RWPE1 (cell line): Measurements from ENCODE around the gene BCL2A1.
A peak's percentile ranks its signal among the peaks of the same experiment; 100 is the strongest.
"Not testable (repeated sequence)": the region's sequence is repeated elsewhere in the genome, so short reads cannot be mapped to it uniquely, and the experiment has no call there.

Experiments used
- CTCF ChIA-PET: fragments of 350-600 bp; sonication (Branson Sonifier 250); formaldehyde crosslinking; extraction: SDS; loops from one replicate; lab custom pipeline; 2021; lab: Yijun Ruan, JAX
- POLR2A ChIA-PET: fragments of 400-600 bp; formaldehyde crosslinking; extraction: SDS; loops from one replicate; lab custom pipeline; 2020; ENCODE audit warnings: antibody characterized with exemption; ENCODE audit not compliant: low non-redundant PET; lab: Yijun Ruan, JAX
- DNase-seq: peaks from one replicate; pipeline ENCODE4 v3.0.0; 2012; ENCODE audit warnings: low spot score
- H3K27ac ChIP-seq: fragments of 450-650 bp; 2 replicates; pipeline ENCODE4 v1.5.1; 2017
- TF ChIP-seq, protein P1 (sequence below): fragments of 450-650 bp; conservative IDR thresholded peaks from 2 replicates; pipeline ENCODE4 v1.5.1; 2017; ENCODE audit warnings: low read depth, mild to moderate bottlenecking

BCL2A1 gene

DNA sequence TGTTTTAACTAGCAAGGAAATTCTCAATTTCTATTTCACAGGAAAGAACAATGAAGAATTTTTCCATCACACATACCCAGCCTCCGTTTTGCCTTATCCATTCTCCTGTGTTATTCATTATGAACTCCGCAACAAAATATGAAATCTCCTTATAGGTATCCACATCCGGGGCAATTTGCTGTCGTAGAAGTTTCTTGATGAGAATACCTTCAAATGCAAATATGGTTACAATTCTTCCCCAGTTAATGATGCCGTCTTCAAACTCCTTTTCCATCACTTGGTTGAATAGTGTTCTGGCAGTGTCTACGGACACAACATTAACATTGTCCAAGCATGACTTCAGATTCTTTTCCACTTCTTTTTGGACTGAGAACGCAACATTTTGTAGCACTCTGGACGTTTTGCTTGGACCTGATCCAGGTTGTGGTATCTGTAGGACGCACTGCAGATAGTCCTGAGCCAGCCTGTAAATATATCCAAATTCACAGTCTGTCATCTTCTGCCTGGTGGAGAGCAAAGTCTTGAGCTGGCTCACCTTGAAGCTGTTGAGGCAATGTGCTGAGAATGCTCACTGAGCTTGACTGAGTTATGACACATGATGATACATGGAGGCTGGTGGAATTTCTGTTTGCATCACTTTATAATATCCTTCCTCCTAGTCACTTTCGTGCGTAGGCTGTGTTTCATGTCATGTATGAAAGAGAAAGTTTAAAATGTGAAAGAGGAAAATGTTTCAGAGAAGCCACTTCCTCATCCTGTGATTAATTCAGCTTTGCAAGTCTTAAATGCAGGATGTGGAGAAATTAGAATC is at the start of gene BCL2A1:
BCL2A1 (minus strand) TSS at position 573 of the 811 bp plus-strand sequence; CDS start at position 496, 77 bp downstream.
- TF ChIP-seq, protein P1, sequence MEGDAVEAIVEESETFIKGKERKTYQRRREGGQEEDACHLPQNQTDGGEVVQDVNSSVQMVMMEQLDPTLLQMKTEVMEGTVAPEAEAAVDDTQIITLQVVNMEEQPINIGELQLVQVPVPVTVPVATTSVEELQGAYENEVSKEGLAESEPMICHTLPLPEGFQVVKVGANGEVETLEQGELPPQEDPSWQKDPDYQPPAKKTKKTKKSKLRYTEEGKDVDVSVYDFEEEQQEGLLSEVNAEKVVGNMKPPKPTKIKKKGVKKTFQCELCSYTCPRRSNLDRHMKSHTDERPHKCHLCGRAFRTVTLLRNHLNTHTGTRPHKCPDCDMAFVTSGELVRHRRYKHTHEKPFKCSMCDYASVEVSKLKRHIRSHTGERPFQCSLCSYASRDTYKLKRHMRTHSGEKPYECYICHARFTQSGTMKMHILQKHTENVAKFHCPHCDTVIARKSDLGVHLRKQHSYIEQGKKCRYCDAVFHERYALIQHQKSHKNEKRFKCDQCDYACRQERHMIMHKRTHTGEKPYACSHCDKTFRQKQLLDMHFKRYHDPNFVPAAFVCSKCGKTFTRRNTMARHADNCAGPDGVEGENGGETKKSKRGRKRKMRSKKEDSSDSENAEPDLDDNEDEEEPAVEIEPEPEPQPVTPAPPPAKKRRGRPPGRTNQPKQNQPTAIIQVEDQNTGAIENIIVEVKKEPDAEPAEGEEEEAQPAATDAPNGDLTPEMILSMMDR, result no peak
- no peak within 1 kb of the TSS for H3K27ac ChIP-seq
- ChIA-PET CTCF (no interaction called here), POLR2A (no interaction called here)
- DNase-seq, result peak; percentile 63

DNA sequence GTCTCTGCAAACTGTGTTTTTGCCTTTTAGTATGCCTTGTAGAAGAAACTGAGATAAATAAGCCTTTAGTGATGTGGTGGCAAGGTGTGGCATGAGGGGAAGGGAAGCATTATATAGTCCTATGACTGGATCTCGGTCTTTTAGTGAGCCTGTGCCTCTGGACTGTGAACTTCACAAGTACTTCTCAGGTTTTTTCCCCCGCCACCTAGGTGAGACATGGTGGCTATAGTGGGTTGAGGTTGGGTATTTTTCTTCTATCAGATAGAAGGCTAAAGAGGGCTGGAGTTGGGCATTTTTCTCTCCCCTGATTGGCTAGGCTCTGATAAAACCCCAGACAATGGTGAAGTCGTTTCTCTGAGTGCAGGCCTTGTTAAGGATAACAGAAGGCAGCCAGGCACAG is 49.7 kb upstream of the BCL2A1 start:
- CTCF ChIA-PET, result no interaction called here
- POLR2A ChIA-PET, result no interaction called here
- TF ChIP-seq, protein P1, result no peak
- no peak overlapping the region for H3K27ac ChIP-seq
- DNase-seq, result no peak

DNA sequence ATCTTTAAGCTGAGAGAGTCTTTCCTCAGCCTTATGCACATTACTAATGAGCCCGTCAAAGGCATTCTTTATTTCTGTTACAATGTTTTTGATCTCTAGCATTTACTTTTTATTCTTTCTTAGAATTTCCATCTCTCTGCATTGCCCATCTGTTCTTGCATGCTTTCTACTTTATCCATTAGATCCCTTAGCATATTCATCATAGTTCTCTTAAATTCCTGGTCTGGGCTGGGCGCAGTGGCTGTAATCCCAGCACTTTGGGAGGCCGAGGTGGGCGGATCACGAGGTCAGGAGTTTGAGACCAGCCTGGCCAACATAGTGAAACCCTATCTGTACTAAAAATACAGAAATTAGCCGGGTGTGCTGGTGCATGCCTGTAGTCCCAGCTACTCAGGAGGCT is 49.2 kb upstream of the BCL2A1 start:
- POLR2A ChIA-PET, result not testable (repeated sequence)

DNA sequence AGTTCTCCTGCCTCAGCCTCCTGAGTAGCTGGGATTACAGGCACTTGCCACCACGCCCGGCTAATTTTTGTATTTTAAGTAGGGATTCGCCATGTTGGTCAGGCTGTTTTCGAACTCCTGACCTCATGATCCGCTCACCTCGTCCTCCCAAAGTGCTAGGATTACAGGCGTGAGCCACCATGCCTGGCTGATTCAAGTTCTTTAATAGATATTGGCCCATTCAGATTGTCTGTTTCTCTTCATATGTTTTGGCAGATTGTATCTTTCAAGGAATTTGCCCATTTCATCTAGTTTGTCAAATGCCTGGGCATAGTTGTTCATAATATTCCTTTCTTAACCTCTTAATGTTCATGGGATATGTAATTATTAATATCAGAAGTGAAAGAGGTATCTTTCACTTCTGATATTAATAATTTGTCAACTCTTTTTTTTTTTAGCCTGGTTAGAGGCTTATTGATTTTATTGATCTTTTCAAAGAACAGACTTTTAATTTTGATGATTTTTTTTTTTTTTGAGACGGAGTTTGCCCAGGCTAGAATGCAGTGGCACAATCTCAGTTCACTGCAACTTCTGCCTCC is 48.3 kb upstream of the BCL2A1 start:
- H3K27ac ChIP-seq, result no peak overlapping the region
- CTCF ChIA-PET, result no interaction called here
- TF ChIP-seq, protein P1, result no peak
- POLR2A ChIA-PET, result no interaction called here
- no peak for DNase-seq

More for the DNA sequence above, 49.2 kb upstream of the BCL2A1 start:
- not testable (repeated sequence) for DNase-seq, H3K27ac ChIP-seq
- CTCF ChIA-PET, result interaction anchor here (0.6 kb wide), 1 partner anchor 619 kb away, joined by 4 read pairs; no protein-coding TSS in a partner anchor

DNA sequence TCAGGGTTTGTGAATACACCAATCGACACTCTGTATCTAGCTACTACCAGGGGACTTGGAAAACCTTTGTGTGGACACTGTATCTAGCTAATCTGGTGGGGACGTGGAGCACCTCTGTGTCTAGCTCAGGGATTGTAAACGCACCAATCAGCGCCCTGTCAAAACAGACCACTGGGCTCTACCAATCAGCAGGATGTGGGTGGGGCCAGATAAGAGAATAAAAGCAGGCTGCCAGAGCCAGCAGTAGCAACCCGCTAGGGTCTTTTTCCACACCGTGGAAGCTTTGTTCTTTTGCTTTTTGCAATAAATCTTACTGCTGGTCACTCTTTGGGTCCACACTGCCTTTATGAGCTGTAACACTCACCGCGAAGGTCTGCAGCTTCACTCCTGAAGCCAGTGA is 46.1 kb upstream of the BCL2A1 start:
- CTCF ChIA-PET, result interaction anchor here (0.6 kb wide), 1 partner anchor 15 kb away, joined by 3 read pairs; no protein-coding TSS in a partner anchor
- POLR2A ChIA-PET, H3K27ac ChIP-seq, DNase-seq: not testable (repeated sequence)

DNA sequence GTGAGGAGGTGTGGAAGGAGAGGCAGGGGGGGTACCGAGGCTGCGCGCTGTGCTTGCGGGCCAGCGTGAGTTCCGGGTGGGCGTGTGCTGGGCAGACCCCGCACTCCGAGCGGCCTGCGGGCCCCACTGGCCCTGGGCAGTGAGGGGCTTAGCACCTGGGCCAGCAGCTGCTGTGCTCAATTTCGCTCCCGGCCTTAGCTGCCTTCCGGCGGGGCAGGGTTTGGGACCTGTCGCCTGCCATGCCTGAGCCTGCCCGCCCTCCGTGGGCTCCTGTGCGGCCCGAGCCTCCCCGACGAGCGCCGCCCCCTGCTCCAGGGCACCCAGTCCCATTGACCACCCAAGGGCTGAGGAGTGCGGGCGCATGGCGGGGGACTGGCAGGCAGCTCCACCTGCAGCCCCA is 45.5 kb upstream of the BCL2A1 start:
- CTCF ChIA-PET, H3K27ac ChIP-seq, POLR2A ChIA-PET, DNase-seq: not testable (repeated sequence)

DNA sequence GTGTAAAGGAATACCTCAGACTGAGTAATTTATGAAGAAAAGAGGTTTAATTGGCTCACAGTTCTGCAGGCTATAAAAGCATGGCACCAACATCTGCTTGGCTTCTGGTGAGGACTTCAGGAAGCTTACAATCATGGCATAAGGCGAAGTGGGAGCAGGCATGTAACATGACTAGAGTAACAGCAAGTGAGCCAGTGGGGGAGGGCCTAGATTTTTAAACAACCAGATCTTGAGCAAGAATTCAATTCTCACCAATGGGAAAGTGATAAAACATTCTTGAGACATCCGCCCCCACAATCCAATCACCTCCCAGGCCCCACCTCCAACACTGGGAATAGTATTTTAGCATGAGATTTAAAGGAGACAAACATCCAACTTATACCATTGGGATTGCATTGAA is 44.2 kb upstream of the BCL2A1 start:
- POLR2A ChIA-PET, result no interaction called here
- CTCF ChIA-PET, result interaction anchor here (0.6 kb wide), 1 partner anchor 1219 kb away, joined by 6 read pairs; no protein-coding TSS in a partner anchor
- no peak for DNase-seq
- no peak overlapping the region for H3K27ac ChIP-seq
- TF ChIP-seq, protein P1, result no peak

DNA sequence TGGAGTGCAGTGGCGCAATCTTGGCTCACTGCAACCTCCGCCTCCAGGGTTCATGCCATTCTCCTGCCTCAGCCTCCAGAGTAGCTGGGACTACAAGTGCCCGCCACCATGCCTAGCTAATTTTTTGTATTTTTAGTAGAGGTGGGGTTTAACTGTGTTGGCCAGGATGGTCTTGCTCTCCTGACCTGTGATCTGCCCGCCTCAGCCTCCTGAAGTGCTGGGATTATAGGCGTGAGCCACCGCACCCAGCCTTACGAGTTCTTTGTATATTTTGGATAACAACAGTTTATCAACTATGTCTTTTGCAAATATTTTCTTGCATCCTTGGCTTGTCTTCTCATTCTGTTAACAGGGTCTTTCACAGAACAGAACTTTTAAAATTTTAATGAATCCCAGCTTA is 43.2 kb upstream of the BCL2A1 start:
- POLR2A ChIA-PET, CTCF ChIA-PET, H3K27ac ChIP-seq, DNase-seq: not testable (repeated sequence)
